HG02840 (cell line): Measurements from ENCODE around the gene PSMD14.

Experiments used
- ATAC-seq: cut with Tn5 transposase; IDR thresholded peaks from one replicate; pipeline ENCODE4 v1.9.1; 2021; ENCODE audit warnings: mild to moderate bottlenecking, moderate library complexity, moderate number of reproducible peaks; ENCODE audit not compliant: unreplicated experiment, low FRiP score

The PSMD14 gene

GRCh38 chr2:161416708-161417437, 108.6 kb downstream of the PSMD14 start:
- ATAC-seq = no peak

- ATAC-seq = no peak
Measured at GRCh38 chr2:161417438-161418274, 109.4 kb downstream of the PSMD14 start.

- ATAC-seq = no peak
Measured at GRCh38 chr2:161418275-161418714, 110.1 kb downstream of the PSMD14 start.

- ATAC-seq = no peak
Measured at GRCh38 chr2:161418715-161419637, 110.8 kb downstream of the PSMD14 start.

GRCh38 chr2:161419638-161420190, 111.5 kb downstream of the PSMD14 start:
- no peak for ATAC-seq

- no peak for ATAC-seq
Measured at GRCh38 chr2:161420406-161421074, 112.3 kb downstream of the PSMD14 start.

GRCh38 chr2:161421686-161422085, 113.5 kb downstream of the PSMD14 start:
- ATAC-seq = no peak

- ATAC-seq = no peak
Measured at GRCh38 chr2:161422816-161423403, 114.7 kb downstream of the PSMD14 start.

GRCh38 chr2:161423421-161424393, 115.5 kb downstream of the PSMD14 start:
- ATAC-seq = no peak

- ATAC-seq = no peak
Measured at GRCh38 chr2:161424394-161424769, 116.2 kb downstream of the PSMD14 start.

GRCh38 chr2:161424891-161425727, 116.9 kb downstream of the PSMD14 start:
- ATAC-seq = no peak

- ATAC-seq = no peak
Measured at GRCh38 chr2:161425728-161426454, 117.7 kb downstream of the PSMD14 start.

GRCh38 chr2:161426455-161426921, 118.3 kb downstream of the PSMD14 start:
- no peak for ATAC-seq

- ATAC-seq = no peak
Measured at GRCh38 chr2:161426922-161427663, 118.9 kb downstream of the PSMD14 start.

GRCh38 chr2:161427664-161428587, 119.7 kb downstream of the PSMD14 start:
- no peak for ATAC-seq
